Measurements from ENCODE around the gene YAP1. TPM values are rescaled to one million over a fixed set of nuclear protein-coding genes. Genes with fewer than 3 reads are reported as not detected.
A peak's percentile ranks its signal among the peaks of the same experiment; 100 is the strongest.

The YAP1 gene
- total RNA-seq, 1 donor from 2014 or later = 129 TPM

GRCh38 chr11:102208835-102209234, 98.6 kb downstream of the YAP1 start:
- Mint-ChIP-seq H3K4me3 (ENCODE audit: unreplicated experiment) (no peak overlapping the region), H3K4me1 (ENCODE audit: low read depth, unreplicated experiment) (no peaks in the 10 kb centered on the region), H3K27ac (ENCODE audit: unreplicated experiment) (no peak overlapping the region), H3K27me3 (ENCODE audit: low read depth, unreplicated experiment) (no peaks in the 10 kb centered on the region), H3K9me3 (ENCODE audit: unreplicated experiment) (no peaks in the 10 kb centered on the region), H3K36me3 (ENCODE audit: low read depth, unreplicated experiment) (peaks cover 14% of the 10 kb centered on the region)
- Histone ChIP-seq H3K9me3 (ENCODE audit: insufficient read depth, low read depth, low read length) (no peaks in the 10 kb centered on the region), H2AFZ (ENCODE audit: low read depth, low read length) (no peak overlapping the region), H3K9ac (ENCODE audit: low read length) (no peak overlapping the region), H3K4me2 (ENCODE audit: low read length) (no peak overlapping the region), H3K36me3 (ENCODE audit: insufficient read depth, low read length) (peaks cover 34% of the 10 kb centered on the region), H3K4me3 (ENCODE audit: insufficient read depth, low read depth, low read length) (no peak overlapping the region), H3K27ac (ENCODE audit: low read depth, low read length) (no peak overlapping the region), H3K27me3 (ENCODE audit: insufficient read depth, low read length) (no peaks in the 10 kb centered on the region), H3K79me2 (ENCODE audit: insufficient read depth, low read length) (peaks cover 17% of the 10 kb centered on the region), H4K20me1 (ENCODE audit: insufficient read depth, low read length) (peaks cover 12% of the 10 kb centered on the region), H3K4me1 (ENCODE audit: insufficient read depth, low read length) (no peaks in the 10 kb centered on the region)
- TF ChIP-seq EZH2 (IDR thresholded peaks at IDR 0.05; ENCODE audit: insufficient read depth, low read length) = no peak
- TF ChIP-seq, protein P1, sequence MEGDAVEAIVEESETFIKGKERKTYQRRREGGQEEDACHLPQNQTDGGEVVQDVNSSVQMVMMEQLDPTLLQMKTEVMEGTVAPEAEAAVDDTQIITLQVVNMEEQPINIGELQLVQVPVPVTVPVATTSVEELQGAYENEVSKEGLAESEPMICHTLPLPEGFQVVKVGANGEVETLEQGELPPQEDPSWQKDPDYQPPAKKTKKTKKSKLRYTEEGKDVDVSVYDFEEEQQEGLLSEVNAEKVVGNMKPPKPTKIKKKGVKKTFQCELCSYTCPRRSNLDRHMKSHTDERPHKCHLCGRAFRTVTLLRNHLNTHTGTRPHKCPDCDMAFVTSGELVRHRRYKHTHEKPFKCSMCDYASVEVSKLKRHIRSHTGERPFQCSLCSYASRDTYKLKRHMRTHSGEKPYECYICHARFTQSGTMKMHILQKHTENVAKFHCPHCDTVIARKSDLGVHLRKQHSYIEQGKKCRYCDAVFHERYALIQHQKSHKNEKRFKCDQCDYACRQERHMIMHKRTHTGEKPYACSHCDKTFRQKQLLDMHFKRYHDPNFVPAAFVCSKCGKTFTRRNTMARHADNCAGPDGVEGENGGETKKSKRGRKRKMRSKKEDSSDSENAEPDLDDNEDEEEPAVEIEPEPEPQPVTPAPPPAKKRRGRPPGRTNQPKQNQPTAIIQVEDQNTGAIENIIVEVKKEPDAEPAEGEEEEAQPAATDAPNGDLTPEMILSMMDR (IDR thresholded peaks at IDR 0.05; ENCODE audit: insufficient read depth, low read depth, low read length) = no peak
- FAIRE-seq (no peak), DNase-seq (ENCODE audit: low read depth) (no peak)

GRCh38 chr11:102214623-102215022, 104.4 kb downstream of the YAP1 start:
- peaks cover 8% of the 10 kb centered on the region for H3K36me3 Mint-ChIP-seq (ENCODE audit: low read depth, unreplicated experiment)
- no peaks in the 10 kb centered on the region for H3K4me1 Mint-ChIP-seq (ENCODE audit: low read depth, unreplicated experiment)
- Histone ChIP-seq H4K20me1 (ENCODE audit: insufficient read depth, low read length) (no peaks in the 10 kb centered on the region), H3K9ac (ENCODE audit: low read length) (no peak overlapping the region), H3K9me3 (ENCODE audit: insufficient read depth, low read depth, low read length) (no peaks in the 10 kb centered on the region), H3K4me3 (ENCODE audit: insufficient read depth, low read depth, low read length) (no peak overlapping the region), H3K27ac (ENCODE audit: low read depth, low read length) (no peak overlapping the region), H2AFZ (ENCODE audit: low read depth, low read length) (no peak overlapping the region), H3K36me3 (ENCODE audit: insufficient read depth, low read length) (peaks cover 29% of the 10 kb centered on the region), H3K79me2 (ENCODE audit: insufficient read depth, low read length) (peaks cover 2% of the 10 kb centered on the region), H3K4me1 (ENCODE audit: insufficient read depth, low read length) (no peaks in the 10 kb centered on the region), H3K4me2 (ENCODE audit: low read length) (no peak overlapping the region), H3K27me3 (ENCODE audit: insufficient read depth, low read length) (no peaks in the 10 kb centered on the region)
- H3K9me3 Mint-ChIP-seq (ENCODE audit: unreplicated experiment) = no peaks in the 10 kb centered on the region
- FAIRE-seq (peak; percentile 32), DNase-seq (ENCODE audit: low read depth) (no peak)
- no peak overlapping the region for H3K4me3 Mint-ChIP-seq (ENCODE audit: unreplicated experiment)
- no peak overlapping the region for H3K27ac Mint-ChIP-seq (ENCODE audit: unreplicated experiment)
- no peaks in the 10 kb centered on the region for H3K27me3 Mint-ChIP-seq (ENCODE audit: low read depth, unreplicated experiment)
- TF ChIP-seq, protein P1 (IDR thresholded peaks at IDR 0.05; ENCODE audit: insufficient read depth, low read depth, low read length) = no peak
- TF ChIP-seq EZH2 (IDR thresholded peaks at IDR 0.05; ENCODE audit: insufficient read depth, low read length) = no peak

DNA sequence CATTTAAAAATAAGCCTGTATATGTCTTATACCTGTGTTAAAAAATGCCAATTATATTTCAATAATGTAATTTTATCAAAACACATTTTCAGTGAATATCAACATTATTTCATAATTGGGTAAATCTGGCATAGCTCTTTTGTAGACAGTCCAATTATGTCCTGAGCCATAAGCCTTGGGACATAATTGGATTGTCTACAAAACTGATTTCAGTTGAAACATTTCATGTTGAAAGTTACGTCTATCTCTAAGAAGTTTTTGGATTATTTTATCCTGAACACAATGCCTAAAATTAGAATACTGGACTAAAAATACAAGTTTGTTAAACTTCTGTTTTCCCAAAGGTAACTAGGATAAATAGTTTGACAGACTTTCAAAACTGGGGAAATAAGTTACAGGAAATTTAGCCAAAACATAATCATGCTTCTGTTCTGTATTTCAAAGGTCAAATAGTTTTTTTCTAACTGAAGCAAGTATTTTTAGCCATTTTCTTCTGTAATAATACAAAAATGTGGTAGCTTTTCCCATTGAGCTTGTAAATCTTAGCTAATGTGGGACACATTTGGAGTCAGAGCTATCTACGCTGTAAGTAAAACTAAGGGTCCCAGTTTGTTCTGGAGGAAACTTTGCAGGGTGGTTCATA, 106.3 kb downstream of the YAP1 start:
- no peak overlapping the region for H3K4me3 Mint-ChIP-seq (ENCODE audit: unreplicated experiment)
- FAIRE-seq (peak; percentile 39), DNase-seq (ENCODE audit: low read depth) (no peak)
- Histone ChIP-seq H4K20me1 (ENCODE audit: insufficient read depth, low read length) (no peaks in the 10 kb centered on the region), H3K4me1 (ENCODE audit: insufficient read depth, low read length) (peaks cover 16% of the 10 kb centered on the region), H3K36me3 (ENCODE audit: insufficient read depth, low read length) (peaks cover 25% of the 10 kb centered on the region), H3K4me3 (ENCODE audit: insufficient read depth, low read depth, low read length) (no peak overlapping the region), H3K79me2 (ENCODE audit: insufficient read depth, low read length) (peaks cover 7% of the 10 kb centered on the region), H3K27ac (ENCODE audit: low read depth, low read length) (no peak overlapping the region), H3K9me3 (ENCODE audit: insufficient read depth, low read depth, low read length) (no peaks in the 10 kb centered on the region), H3K27me3 (ENCODE audit: insufficient read depth, low read length) (no peaks in the 10 kb centered on the region), H3K4me2 (ENCODE audit: low read length) (no peak overlapping the region), H2AFZ (ENCODE audit: low read depth, low read length) (no peak overlapping the region), H3K9ac (ENCODE audit: low read length) (no peak overlapping the region)
- H3K9me3 Mint-ChIP-seq (ENCODE audit: unreplicated experiment) = no peaks in the 10 kb centered on the region
- no peak for TF ChIP-seq EZH2 (IDR thresholded peaks at IDR 0.05; ENCODE audit: insufficient read depth, low read length)
- TF ChIP-seq, protein P1 (IDR thresholded peaks at IDR 0.05; ENCODE audit: insufficient read depth, low read depth, low read length) = no peak
- peaks cover 13% of the 10 kb centered on the region for H3K4me1 Mint-ChIP-seq (ENCODE audit: low read depth, unreplicated experiment)
- H3K36me3 Mint-ChIP-seq (ENCODE audit: low read depth, unreplicated experiment) = peaks cover 3% of the 10 kb centered on the region
- H3K27me3 Mint-ChIP-seq (ENCODE audit: low read depth, unreplicated experiment) = no peaks in the 10 kb centered on the region
- H3K27ac Mint-ChIP-seq (ENCODE audit: unreplicated experiment) = no peak overlapping the region
